Thyroid gland (tissue), 4 donors: ENCODE data around the gene DPF1. TPM values are rescaled to one million over a fixed set of nuclear protein-coding genes. Genes with fewer than 3 reads are reported as not detected.

ENCODE experiments used
- DNase-seq, 2 donors: peaks; one replicate each; pipeline ENCODE4 v3.0.0-alpha.2; 2019
- H3K27ac ChIP-seq, 3 donors: fragments of 200-600 bp; sonication (generic); 1 replicate in 2 of 3; 2 replicates in 1 of 3; pipeline ENCODE4 v1.5.1; 2016 to 2019; ENCODE audit warnings: mild to moderate bottlenecking in 1 of 3, moderate library complexity in 1 of 3
- H3K27me3 ChIP-seq: fragments of 200-600 bp; sonication (generic); one replicate; pipeline ENCODE4 v1.5.1; 2019
- H3K36me3 ChIP-seq, 2 donors: fragments of 200-600 bp; sonication (generic); one replicate each; pipeline ENCODE4 v1.5.1; 2016 to 2019
- H3K4me1 ChIP-seq, 2 donors: fragments of 200-600 bp; sonication (generic); one replicate each; pipeline ENCODE4 v1.5.1; 2017 to 2019
- H3K4me3 ChIP-seq, 3 donors: fragments of 200-600 bp; sonication (generic); replicated peaks in 1 of 3; 1 replicate in 2 of 3; 2 replicates in 1 of 3; pipeline ENCODE4 v1.5.1; 2016; ENCODE audit warnings: mild to moderate bottlenecking in 1 of 3
- H3K9me3 ChIP-seq: fragments of 200-600 bp; sonication (generic); one replicate; pipeline ENCODE4 v1.5.1; 2017
- CTCF ChIP-seq, 6 experiments: fragments of 200-600 bp in 3 of 6; fragments of 450-650 bp in 3 of 6; sonication (generic) in 3 of 6; IDR thresholded peaks; one replicate each; pipeline ENCODE4 v1.5.1; 2016 to 2019; ENCODE audit warnings: antibody characterized with exemption in 6 of 6, mild to moderate bottlenecking in 2 of 6, inconsistent platforms in 1 of 6, moderate library complexity in 1 of 6
- POLR2A ChIP-seq, 2 donors: fragments of 450-650 bp; IDR thresholded peaks; one replicate each; pipeline ENCODE4 v1.6.1; 2017; ENCODE audit warnings: antibody characterized with exemption in 2 of 2, mild to moderate bottlenecking in 2 of 2, moderate library complexity in 1 of 2
- WGBS, 2 donors: methylation state at CpG; one replicate each; pipeline ENCODE4 v1.1.5; 2017; 5-methylcytosine and 5-hydroxymethylcytosine counted together
- intact Hi-C: fragments of 100-400 bp; cut with DNase I; formaldehyde crosslinking; loops from one replicate; pipeline ENCODE4 v1.15.1; 2023
- total RNA-seq, 4 donors: library from RNA; depleted of rRNA; stranded (reverse); fragments of >200 nt; gene quantifications; one replicate each; pipeline ENCODE4 v1.2.3, GENCODE V29; 2016

DPF1 gene
- total RNA-seq, 4 donors from 2014 or later, result not detected

GRCh38 chr19:38209152-38209551 is 14.9 kb downstream of the DPF1 start:
- Histone ChIP-seq H3K9me3 (no peaks in the 10 kb centered on the region), H3K27me3 (peaks cover 11% of the 10 kb centered on the region), H3K4me3 (no peak overlapping the region), H3K27ac (no peak overlapping the region), H3K4me1 (peaks cover 0 to 25% of the 10 kb centered on the region in 2 donors), H3K36me3 (peaks cover 20% of the 10 kb centered on the region in 2 donors)
- WGBS, 2 donors, result 29 to 50% methylated on average over 2 to 5 of the region's 5 CpGs
- no peak for DNase-seq
- intact Hi-C loops, result no loop called here
- no peak for TF ChIP-seq CTCF (IDR thresholded peaks at IDR 0.05)
- TF ChIP-seq POLR2A (IDR thresholded peaks at IDR 0.05), result no peak

- DNase-seq, result no peak
- no peaks in the 10 kb centered on the region for H3K9me3 ChIP-seq
- WGBS, 2 donors, result 86 to 90% methylated on average over 3 of the region's 3 CpGs
- TF ChIP-seq POLR2A (IDR thresholded peaks at IDR 0.05), result no peak
- no peak for TF ChIP-seq CTCF (IDR thresholded peaks at IDR 0.05)
- peaks cover 26% of the 10 kb centered on the region in 2 donors for H3K36me3 ChIP-seq
- intact Hi-C loops, result no loop called here
- no peak overlapping the region for H3K27ac ChIP-seq
- no peak overlapping the region for H3K4me3 ChIP-seq
- H3K4me1 ChIP-seq, result peaks cover 0 to 25% of the 10 kb centered on the region in 2 donors
- H3K27me3 ChIP-seq, result peaks cover 11% of the 10 kb centered on the region
Measured at GRCh38 chr19:38208571-38208970, 15.5 kb downstream of the DPF1 start.

DNA sequence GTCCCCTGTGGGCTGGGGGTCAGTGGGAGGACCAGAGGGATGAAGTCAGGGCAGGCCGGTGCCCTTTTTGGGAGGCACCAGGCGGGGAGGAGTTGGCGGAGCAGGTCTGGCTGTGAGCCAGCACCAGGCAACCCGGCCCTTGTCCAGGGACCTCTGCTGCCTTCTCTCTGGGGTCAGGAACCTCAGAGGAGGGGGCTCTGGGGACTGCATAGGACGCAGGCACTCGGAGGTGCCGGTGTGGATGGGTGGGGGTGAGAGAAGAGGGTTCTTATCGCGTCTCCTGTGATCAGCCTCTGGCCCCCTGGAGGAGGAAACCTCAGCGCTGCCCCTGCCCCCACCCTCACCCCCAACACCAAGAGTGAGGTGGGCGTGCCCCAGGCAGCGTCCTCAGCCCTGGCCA is 16.5 kb downstream of the DPF1 start:
- TF ChIP-seq CTCF (IDR thresholded peaks at IDR 0.05) (no peak), POLR2A (IDR thresholded peaks at IDR 0.05) (no peak)
- WGBS, 2 donors, result 82 to 84% methylated on average over 11 to 12 of the region's 12 CpGs
- intact Hi-C loops, result no loop called here

GRCh38 chr19:38206928-38207327 is 17.1 kb downstream of the DPF1 start:
- Histone ChIP-seq H3K27me3 (peaks cover 11% of the 10 kb centered on the region), H3K27ac (no peak overlapping the region), H3K36me3 (peaks cover 36 to 41% of the 10 kb centered on the region in 2 donors), H3K4me1 (peaks cover 0 to 25% of the 10 kb centered on the region in 2 donors), H3K9me3 (no peaks in the 10 kb centered on the region), H3K4me3 (no peak overlapping the region)
- intact Hi-C loops, result no loop called here
- no peak for TF ChIP-seq POLR2A (IDR thresholded peaks at IDR 0.05)
- no peak for TF ChIP-seq CTCF (IDR thresholded peaks at IDR 0.05)
- DNase-seq, result no peak
- 90% methylated on average over 16 of the region's 16 CpGs for WGBS, 2 donors

More for the DNA sequence above, 16.5 kb downstream of the DPF1 start:
- H3K36me3 ChIP-seq, result peaks cover 34 to 35% of the 10 kb centered on the region in 2 donors
- H3K27ac ChIP-seq, result no peak overlapping the region
- DNase-seq, result no peak
- peaks cover 11% of the 10 kb centered on the region for H3K27me3 ChIP-seq
- H3K9me3 ChIP-seq, result no peaks in the 10 kb centered on the region
- peaks cover 0 to 25% of the 10 kb centered on the region in 2 donors for H3K4me1 ChIP-seq
- H3K4me3 ChIP-seq, result no peak overlapping the region

DNA sequence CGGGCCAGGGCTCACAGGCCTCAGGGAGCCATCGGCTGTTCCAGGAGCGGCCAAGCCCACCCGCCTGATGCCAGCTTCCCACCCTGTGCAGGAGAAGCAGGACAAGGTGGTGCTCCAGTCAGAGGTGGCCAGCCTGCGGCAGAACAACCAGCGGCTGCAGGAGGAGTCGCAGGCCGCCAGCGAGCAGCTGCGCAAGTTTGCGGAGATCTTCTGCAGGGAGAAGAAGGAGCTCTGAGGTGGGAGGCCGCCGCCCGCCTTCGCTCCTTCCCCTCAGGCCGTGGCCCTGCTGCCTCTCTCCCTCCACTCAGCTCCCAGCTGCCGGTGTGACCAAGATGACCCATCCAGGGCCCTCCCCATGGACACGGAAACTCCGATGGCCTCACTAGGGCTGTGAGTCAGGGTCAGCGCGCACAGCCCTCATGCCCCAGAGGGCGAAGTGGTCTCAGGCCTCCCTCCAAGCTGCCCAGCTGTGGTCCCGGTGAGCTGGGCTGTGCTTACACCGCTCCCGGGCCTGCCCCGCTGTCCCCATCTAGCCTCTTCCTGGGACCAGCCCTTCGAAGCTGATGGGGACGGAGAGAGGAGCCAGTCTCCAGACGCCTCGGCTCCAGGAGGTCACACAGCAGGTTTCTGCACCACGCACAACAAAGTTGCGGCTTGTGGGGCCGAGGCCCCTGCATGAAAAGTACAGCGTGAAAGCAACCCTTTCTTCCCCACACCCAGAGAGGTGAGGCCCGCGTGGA is 17.8 kb downstream of the DPF1 start:
- Histone ChIP-seq H3K36me3 (peaks cover 42 to 47% of the 10 kb centered on the region in 2 donors), H3K4me3 (no peak overlapping the region), H3K4me1 (peaks cover 0 to 20% of the 10 kb centered on the region in 2 donors), H3K27ac (no peak overlapping the region), H3K27me3 (peaks cover 10% of the 10 kb centered on the region), H3K9me3 (no peaks in the 10 kb centered on the region)
- no peak for DNase-seq
- WGBS, 2 donors, result 89 to 95% methylated on average over 21 to 22 of the region's 36 CpGs
- TF ChIP-seq CTCF (IDR thresholded peaks at IDR 0.05) (no peak), POLR2A (IDR thresholded peaks at IDR 0.05) (no peak)
- intact Hi-C loops, result no loop called here
